A549 (cell line): ENCODE measurements around the gene CEP192.

Experiments used
- BHLHE40 ChIP-seq: IDR thresholded peaks from 2 replicates; pipeline ENCODE4 v1.6.1; 2012; ENCODE audit warnings: low read depth, low read length, inconsistent platforms
- EP300 ChIP-seq, 2 experiments: fragments of >200 bp; sonication (Bioruptor Twin); formaldehyde crosslinking; IDR thresholded peaks; 2 replicates in 1 of 2; 3 replicates in 1 of 2; pipeline ENCODE4 v1.6.1; 2016 to 2017
- HDAC2 ChIP-seq: fragments of 200-600 bp; sonication (generic); IDR thresholded peaks from 2 replicates; pipeline ENCODE4 v1.6.1; 2016
- KDM1A ChIP-seq: fragments of 200-600 bp; sonication (generic); IDR thresholded peaks from 2 replicates; pipeline ENCODE4 v1.6.1; 2016; ENCODE audit warnings: low read depth, mild to moderate bottlenecking
- POLR2A ChIP-seq: IDR thresholded peaks from 2 replicates; pipeline ENCODE4 v1.6.1; 2012; ENCODE audit warnings: mild to moderate bottlenecking, low read length
- REST ChIP-seq: fragments of 200-600 bp; sonication (generic); IDR thresholded peaks from 2 replicates; pipeline ENCODE4 v1.6.1; 2016; ENCODE audit warnings: antibody characterized with exemption, mild to moderate bottlenecking, moderate library complexity
- SREBF2 ChIP-seq: fragments of 450-650 bp; IDR thresholded peaks from 2 replicates; pipeline ENCODE4 v1.6.1; 2014; ENCODE audit warnings: mild to moderate bottlenecking, moderate library complexity
- ZC3H11A ChIP-seq: fragments of 450-650 bp; IDR thresholded peaks from 2 replicates; pipeline ENCODE4 v1.6.1; 2014; ENCODE audit warnings: antibody characterized with exemption, mild to moderate bottlenecking
- ZFP36 ChIP-seq: fragments of 450-650 bp; IDR thresholded peaks from 2 replicates; pipeline ENCODE4 v1.6.1; 2014; ENCODE audit warnings: borderline replicate concordance; ENCODE audit not compliant: partially characterized antibody
- TF ChIP-seq, protein P1 (sequence below): IDR thresholded peaks from 2 replicates; pipeline ENCODE4 v1.6.1; 2012
- TF ChIP-seq, protein P2 (sequence below): fragments of >200 bp; sonication (Bioruptor Twin); formaldehyde crosslinking; IDR thresholded peaks from 3 replicates; pipeline ENCODE4 v1.5.1; 2016
- TF ChIP-seq, protein P3 (sequence below): IDR thresholded peaks from 2 replicates; pipeline ENCODE4 v1.6.1; 2012

- TF ChIP-seq, protein P1, sequence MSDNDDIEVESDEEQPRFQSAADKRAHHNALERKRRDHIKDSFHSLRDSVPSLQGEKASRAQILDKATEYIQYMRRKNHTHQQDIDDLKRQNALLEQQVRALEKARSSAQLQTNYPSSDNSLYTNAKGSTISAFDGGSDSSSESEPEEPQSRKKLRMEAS, result no peak
- TF ChIP-seq SREBF2 (no peak), REST (no peak), POLR2A (no peak), HDAC2 (no peak), BHLHE40 (no peak), KDM1A (no peak), ZFP36 (no peak), ZC3H11A (no peak), EP300 (IDR thresholded peaks at IDR 0.05) (no peak)
- TF ChIP-seq, protein P2, sequence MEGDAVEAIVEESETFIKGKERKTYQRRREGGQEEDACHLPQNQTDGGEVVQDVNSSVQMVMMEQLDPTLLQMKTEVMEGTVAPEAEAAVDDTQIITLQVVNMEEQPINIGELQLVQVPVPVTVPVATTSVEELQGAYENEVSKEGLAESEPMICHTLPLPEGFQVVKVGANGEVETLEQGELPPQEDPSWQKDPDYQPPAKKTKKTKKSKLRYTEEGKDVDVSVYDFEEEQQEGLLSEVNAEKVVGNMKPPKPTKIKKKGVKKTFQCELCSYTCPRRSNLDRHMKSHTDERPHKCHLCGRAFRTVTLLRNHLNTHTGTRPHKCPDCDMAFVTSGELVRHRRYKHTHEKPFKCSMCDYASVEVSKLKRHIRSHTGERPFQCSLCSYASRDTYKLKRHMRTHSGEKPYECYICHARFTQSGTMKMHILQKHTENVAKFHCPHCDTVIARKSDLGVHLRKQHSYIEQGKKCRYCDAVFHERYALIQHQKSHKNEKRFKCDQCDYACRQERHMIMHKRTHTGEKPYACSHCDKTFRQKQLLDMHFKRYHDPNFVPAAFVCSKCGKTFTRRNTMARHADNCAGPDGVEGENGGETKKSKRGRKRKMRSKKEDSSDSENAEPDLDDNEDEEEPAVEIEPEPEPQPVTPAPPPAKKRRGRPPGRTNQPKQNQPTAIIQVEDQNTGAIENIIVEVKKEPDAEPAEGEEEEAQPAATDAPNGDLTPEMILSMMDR, result no peak
- TF ChIP-seq, protein P3, sequence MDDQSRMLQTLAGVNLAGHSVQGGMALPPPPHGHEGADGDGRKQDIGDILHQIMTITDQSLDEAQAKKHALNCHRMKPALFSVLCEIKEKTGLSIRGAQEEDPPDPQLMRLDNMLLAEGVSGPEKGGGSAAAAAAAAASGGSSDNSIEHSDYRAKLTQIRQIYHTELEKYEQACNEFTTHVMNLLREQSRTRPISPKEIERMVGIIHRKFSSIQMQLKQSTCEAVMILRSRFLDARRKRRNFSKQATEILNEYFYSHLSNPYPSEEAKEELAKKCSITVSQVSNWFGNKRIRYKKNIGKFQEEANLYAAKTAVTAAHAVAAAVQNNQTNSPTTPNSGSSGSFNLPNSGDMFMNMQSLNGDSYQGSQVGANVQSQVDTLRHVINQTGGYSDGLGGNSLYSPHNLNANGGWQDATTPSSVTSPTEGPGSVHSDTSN, result no peak
These were observed 15.5 kb downstream of the CEP192 start for GRCh38 chr18:13006531-13007247.
